ENCODE data around the gene XRCC3. TPM values are rescaled to one million over a fixed set of nuclear protein-coding genes. Genes with fewer than 3 reads are reported as not detected.

XRCC3 gene
- total RNA-seq, 1 experiment from 2014 or later: 36.8 TPM

DNA sequence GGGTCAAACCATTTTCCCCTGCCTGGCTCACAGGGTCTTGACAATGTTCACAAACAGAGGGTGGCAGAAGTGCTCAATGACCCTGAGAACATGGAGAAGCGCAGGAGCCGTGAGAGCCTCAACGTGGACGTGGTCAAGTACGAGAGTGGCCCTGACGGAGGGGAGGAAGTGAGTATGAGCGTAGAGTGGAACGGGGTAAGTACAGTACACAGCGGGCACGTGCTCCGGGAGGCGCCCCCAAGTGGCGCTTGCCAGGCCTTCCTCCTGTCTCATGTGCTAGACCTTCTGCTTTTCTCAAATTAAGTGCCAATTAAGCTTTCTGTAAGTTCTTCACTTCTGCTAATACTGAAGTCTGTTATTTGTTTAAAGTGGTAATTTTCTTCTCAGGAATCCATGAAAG is 35.9 kb downstream of the XRCC3 start:
- TF ChIP-seq, protein P1, sequence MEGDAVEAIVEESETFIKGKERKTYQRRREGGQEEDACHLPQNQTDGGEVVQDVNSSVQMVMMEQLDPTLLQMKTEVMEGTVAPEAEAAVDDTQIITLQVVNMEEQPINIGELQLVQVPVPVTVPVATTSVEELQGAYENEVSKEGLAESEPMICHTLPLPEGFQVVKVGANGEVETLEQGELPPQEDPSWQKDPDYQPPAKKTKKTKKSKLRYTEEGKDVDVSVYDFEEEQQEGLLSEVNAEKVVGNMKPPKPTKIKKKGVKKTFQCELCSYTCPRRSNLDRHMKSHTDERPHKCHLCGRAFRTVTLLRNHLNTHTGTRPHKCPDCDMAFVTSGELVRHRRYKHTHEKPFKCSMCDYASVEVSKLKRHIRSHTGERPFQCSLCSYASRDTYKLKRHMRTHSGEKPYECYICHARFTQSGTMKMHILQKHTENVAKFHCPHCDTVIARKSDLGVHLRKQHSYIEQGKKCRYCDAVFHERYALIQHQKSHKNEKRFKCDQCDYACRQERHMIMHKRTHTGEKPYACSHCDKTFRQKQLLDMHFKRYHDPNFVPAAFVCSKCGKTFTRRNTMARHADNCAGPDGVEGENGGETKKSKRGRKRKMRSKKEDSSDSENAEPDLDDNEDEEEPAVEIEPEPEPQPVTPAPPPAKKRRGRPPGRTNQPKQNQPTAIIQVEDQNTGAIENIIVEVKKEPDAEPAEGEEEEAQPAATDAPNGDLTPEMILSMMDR (IDR thresholded peaks at IDR 0.05): no peak; the same call in none of the 2 replicates
- TF ChIP-seq, protein P2, sequence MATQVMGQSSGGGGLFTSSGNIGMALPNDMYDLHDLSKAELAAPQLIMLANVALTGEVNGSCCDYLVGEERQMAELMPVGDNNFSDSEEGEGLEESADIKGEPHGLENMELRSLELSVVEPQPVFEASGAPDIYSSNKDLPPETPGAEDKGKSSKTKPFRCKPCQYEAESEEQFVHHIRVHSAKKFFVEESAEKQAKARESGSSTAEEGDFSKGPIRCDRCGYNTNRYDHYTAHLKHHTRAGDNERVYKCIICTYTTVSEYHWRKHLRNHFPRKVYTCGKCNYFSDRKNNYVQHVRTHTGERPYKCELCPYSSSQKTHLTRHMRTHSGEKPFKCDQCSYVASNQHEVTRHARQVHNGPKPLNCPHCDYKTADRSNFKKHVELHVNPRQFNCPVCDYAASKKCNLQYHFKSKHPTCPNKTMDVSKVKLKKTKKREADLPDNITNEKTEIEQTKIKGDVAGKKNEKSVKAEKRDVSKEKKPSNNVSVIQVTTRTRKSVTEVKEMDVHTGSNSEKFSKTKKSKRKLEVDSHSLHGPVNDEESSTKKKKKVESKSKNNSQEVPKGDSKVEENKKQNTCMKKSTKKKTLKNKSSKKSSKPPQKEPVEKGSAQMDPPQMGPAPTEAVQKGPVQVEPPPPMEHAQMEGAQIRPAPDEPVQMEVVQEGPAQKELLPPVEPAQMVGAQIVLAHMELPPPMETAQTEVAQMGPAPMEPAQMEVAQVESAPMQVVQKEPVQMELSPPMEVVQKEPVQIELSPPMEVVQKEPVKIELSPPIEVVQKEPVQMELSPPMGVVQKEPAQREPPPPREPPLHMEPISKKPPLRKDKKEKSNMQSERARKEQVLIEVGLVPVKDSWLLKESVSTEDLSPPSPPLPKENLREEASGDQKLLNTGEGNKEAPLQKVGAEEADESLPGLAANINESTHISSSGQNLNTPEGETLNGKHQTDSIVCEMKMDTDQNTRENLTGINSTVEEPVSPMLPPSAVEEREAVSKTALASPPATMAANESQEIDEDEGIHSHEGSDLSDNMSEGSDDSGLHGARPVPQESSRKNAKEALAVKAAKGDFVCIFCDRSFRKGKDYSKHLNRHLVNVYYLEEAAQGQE (IDR thresholded peaks at IDR 0.05; ENCODE audit: insufficient read depth in 1 of 2, low read depth in 2 of 2, low read length in 1 of 2): no peak
- TF ChIP-seq POLR2AphosphoS5 (IDR thresholded peaks at IDR 0.05; ENCODE audit: low read depth, low read length) (no peak), TCF7L2 (IDR thresholded peaks at IDR 0.05; ENCODE audit: low read depth, low read length) (no peak), SIN3A (IDR thresholded peaks at IDR 0.05; ENCODE audit: borderline replicate concordance, insufficient read depth, low read depth, low read length) (no peak)
- no peak overlapping the region for H3K27ac ChIP-seq (ENCODE audit: low read length)
- H3K9me3 ChIP-seq (ENCODE audit: control insufficient read depth, insufficient read depth, low read depth, low read length): no peaks in the 10 kb centered on the region
- H3K4me3 ChIP-seq (ENCODE audit: low read depth in 2 of 2, low read length in 2 of 2): no peak overlapping the region
- peaks cover 27% of the 10 kb centered on the region for H3K36me3 ChIP-seq (ENCODE audit: control insufficient read depth, insufficient read depth, low read length)
- POLR2A ChIA-PET: no interaction called here
- H3K27me3 ChIP-seq (ENCODE audit: control insufficient read depth, insufficient read depth, low read length): no peaks in the 10 kb centered on the region
- BruUV-seq (replicated peaks): no TSS peak
- in situ Hi-C loops (cut with HindIII; ENCODE audit: low pct_unique_long_range_greater_than_20kb, low sequenced_read_pairs): no loop called here
- H3K4me1 ChIP-seq (ENCODE audit: control insufficient read depth, insufficient read depth, low read length): no peaks in the 10 kb centered on the region
- CTCF ChIA-PET: no interaction called here
- intact Hi-C loops (cut with micrococcal nuclease; ENCODE audit: unreplicated experiment): loop anchor here (10.0 kb wide), 1 partner anchor 65 kb away; no protein-coding TSS in a partner anchor
- ATAC-seq (0 out of 2 replicates have a peak, but pooled peaks have one; percentile 75), DNase-seq (ENCODE audit: low read depth, low spot score) (no peak)

DNA sequence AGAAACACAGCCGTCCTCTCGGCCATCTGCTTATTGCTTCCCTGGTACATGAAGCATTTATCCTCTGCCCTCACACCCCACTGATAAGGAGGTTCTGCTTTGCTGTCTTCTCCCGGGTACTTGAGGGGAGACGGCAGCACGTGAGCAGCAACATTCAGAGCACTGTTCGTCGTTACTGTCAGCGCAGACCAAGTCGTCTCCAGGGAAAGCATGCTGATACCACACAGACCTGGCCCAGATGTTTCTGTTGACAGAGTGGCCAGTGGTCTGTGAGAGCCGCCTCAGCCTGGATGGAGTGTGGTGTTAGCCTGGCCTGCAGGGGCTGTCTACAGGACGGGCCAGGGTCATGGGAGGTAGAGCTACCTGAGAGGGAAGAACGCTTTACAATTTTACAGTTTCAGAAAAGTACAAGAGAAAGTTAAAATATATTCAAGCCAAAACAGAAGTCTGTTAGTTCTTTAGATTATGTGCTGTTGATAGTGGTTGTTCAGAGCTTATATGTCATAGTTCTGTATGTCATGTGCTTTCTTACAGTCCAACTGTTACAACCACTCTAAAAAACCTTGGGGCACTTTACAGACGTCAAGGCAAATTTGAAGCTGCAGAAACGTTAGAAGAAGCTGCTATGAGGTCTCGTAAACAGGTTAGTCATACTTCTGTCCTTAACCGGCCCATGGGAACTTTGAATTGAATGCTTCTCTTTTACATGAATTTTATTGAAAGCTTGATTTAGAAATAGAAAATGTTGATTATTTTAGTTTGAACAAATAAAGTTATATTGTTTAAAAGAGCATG is 38.2 kb downstream of the XRCC3 start:
- in situ Hi-C loops (cut with HindIII; ENCODE audit: low pct_unique_long_range_greater_than_20kb, low sequenced_read_pairs): no loop called here
- TF ChIP-seq TCF7L2 (IDR thresholded peaks at IDR 0.05; ENCODE audit: low read depth, low read length): no peak
- TF ChIP-seq, protein P1 (IDR thresholded peaks at IDR 0.05): no peak
- TF ChIP-seq, protein P2 (IDR thresholded peaks at IDR 0.05; ENCODE audit: insufficient read depth in 1 of 2, low read depth in 2 of 2, low read length in 1 of 2): no peak
- TF ChIP-seq POLR2AphosphoS5 (IDR thresholded peaks at IDR 0.05; ENCODE audit: low read depth, low read length): no peak
- no peak for TF ChIP-seq SIN3A (IDR thresholded peaks at IDR 0.05; ENCODE audit: borderline replicate concordance, insufficient read depth, low read depth, low read length)
- H3K36me3 ChIP-seq (ENCODE audit: control insufficient read depth, insufficient read depth, low read length): peaks cover 25% of the 10 kb centered on the region
- BruUV-seq (replicated peaks): no TSS peak
- no peaks in the 10 kb centered on the region for H3K27me3 ChIP-seq (ENCODE audit: control insufficient read depth, insufficient read depth, low read length)
- ATAC-seq (no peak), DNase-seq (ENCODE audit: low read depth, low spot score) (no peak)
- H3K4me3 ChIP-seq (ENCODE audit: low read depth in 2 of 2, low read length in 2 of 2): no peak overlapping the region
- intact Hi-C loops (cut with micrococcal nuclease; ENCODE audit: unreplicated experiment): loop anchor here (10.0 kb wide), 1 partner anchor 62 kb away; no protein-coding TSS in a partner anchor
- ChIA-PET POLR2A (no interaction called here), CTCF (no interaction called here)
- H3K27ac ChIP-seq (ENCODE audit: low read length): no peak overlapping the region
- no peaks in the 10 kb centered on the region for H3K4me1 ChIP-seq (ENCODE audit: control insufficient read depth, insufficient read depth, low read length)
- no peaks in the 10 kb centered on the region for H3K9me3 ChIP-seq (ENCODE audit: control insufficient read depth, insufficient read depth, low read depth, low read length)

All from Panc1 (cell line).